ENCODE data around the gene PPIP5K1. TPM values are rescaled to one million over a fixed set of nuclear protein-coding genes. Genes with fewer than 3 reads are reported as not detected.

Gene PPIP5K1
- total RNA-seq, 5 donors from 2014 or later (not counting 1 experiment from before 2014, with no cell fraction given), result 30.0 to 47.1 (median 39.1) TPM

DNA sequence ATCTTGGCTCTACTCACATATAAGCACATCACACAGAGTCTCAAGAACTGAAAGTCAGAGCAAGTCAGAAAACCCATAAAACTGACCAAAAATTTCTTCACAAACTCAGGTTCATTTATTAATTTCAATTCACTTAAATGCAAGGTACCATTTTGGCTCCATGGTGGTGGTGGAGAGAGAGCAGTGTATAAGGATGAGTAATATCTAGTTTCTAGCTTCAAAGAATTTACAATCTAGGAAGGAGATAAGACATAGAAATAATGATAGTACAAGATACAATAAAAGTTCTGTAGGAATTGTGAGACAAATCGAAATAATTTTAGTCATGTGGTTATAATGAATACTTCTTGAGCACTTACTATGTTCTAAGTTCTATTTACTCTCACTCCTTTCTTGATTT is 90.4 kb downstream of the PPIP5K1 start:
- no peak for DNase-seq
- H3K9me3 ChIP-seq, result no peaks in the 10 kb centered on the region
- no peak for ATAC-seq (replicated peaks in 1 of 4)
- no peaks in the 10 kb centered on the region for H3K27me3 ChIP-seq (replicated peaks in 1 of 2; ENCODE audit: control insufficient read depth in 2 of 2, extremely low read depth in 1 of 2, insufficient read depth in 2 of 2, low read length in 1 of 2)
- H3K27me3 Mint-ChIP-seq, result no peaks in the 10 kb centered on the region
- no CpG with 5 or more reads among the region's 1 CpG for WGBS (ENCODE audit: insufficient coverage)
- H3K27ac Mint-ChIP-seq, result no peak overlapping the region
- ChIA-PET POLR2A (interaction anchor here in 1 of 2 donors (0.6 kb wide), 1 partner anchor 9 kb away, joined by 4 read pairs; no protein-coding TSS in a partner anchor), CTCF (no interaction called here)
- H3K36me3 Mint-ChIP-seq, result peaks cover 3% of the 10 kb centered on the region
- H3K36me3 ChIP-seq (ENCODE audit: control insufficient read depth in 2 of 2, extremely low read depth in 1 of 2, insufficient read depth in 1 of 2, low read length in 1 of 2), result no peaks in the 10 kb centered on the region
- no peak overlapping the region for H3K4me3 Mint-ChIP-seq
- H3K4me3 ChIP-seq (ENCODE audit: control insufficient read depth in 1 of 2, extremely low read depth in 1 of 2, low read length in 1 of 2), result no peak overlapping the region
- H3K9me3 Mint-ChIP-seq, result no peaks in the 10 kb centered on the region
- no peaks in the 10 kb centered on the region for H3K4me1 ChIP-seq (ENCODE audit: control insufficient read depth in 1 of 2, extremely low read depth in 1 of 2, insufficient read depth in 2 of 2, low read length in 2 of 2)
- no peak overlapping the region for H3K27ac ChIP-seq (ENCODE audit: low read length)
- H3K4me1 Mint-ChIP-seq, result no peaks in the 10 kb centered on the region

DNA sequence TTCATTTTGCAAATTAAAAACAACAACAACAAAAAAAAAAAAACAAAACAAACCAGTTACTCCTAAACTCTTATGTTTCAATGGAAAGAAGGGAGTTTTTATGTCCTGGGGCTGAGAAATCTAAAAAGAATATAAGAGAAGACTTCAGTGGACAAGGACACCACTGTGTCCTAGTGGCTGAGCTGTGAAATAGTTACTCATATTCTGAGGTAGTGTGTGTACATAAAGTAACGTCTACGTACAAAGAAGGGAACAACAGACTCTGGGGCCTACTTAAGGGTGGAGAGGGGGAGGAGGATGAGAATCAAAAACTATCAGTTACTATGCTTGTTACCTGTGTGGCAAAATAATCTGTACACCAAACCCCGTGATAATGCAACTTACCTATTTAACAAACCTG is 91.0 kb downstream of the PPIP5K1 start:
- no peak for ATAC-seq (replicated peaks in 1 of 4)
- CTCF ChIA-PET, result no interaction called here

DNA sequence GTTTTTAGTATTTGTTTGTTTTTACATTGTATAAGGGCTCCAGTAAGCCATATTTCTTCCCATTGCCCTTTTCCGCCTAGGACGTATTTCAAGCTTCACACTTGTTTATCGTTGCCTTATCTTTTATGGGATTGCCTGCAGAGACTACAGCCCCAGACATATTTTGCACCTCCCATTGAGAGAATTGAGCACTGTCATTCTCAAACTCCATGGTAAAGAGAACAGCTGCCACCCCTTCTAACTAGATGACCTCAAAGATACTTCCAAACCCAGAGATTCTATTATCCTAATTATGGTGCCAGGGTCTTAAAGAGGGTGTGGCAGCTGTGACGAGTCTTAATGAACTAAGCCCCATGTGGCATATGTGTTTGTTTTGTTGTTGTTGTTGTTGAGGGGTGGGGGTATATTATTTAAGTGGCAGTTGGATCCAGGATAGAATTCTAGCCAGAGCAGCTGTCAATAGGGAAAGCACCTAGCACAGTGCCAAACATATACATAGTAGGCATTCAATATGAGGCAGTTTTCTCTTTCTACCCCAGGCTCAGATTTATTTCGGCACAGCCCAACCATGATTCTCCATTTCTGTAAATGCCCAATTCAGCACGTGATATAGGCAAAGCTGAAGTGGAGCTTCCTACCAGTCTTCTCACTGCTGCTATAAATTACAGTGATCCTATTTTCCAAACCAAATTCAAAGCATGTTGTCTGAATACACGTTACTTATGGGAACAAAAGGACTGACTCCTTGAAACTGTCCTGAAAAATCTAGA is 96.1 kb downstream of the PPIP5K1 start:
- ChIA-PET CTCF (interaction anchor here (0.6 to 2.6 kb wide), 6 partner anchors 9 to 122 kb away, joined by 3 to 21 read pairs (median 6); no protein-coding TSS in a partner anchor), POLR2A (interaction anchor here (0.6 to 2.4 kb wide), 4 partner anchors 16 to 17 kb away, joined by 3 to 16 read pairs (median 6); no protein-coding TSS in a partner anchor)
- Histone ChIP-seq H3K4me1 (ENCODE audit: control insufficient read depth in 1 of 2, extremely low read depth in 1 of 2, insufficient read depth in 2 of 2, low read length in 2 of 2) (peaks cover 7 to 11% of the 10 kb centered on the region in 2 experiments), H3K27ac (ENCODE audit: low read length) (peak overlapping the region; percentile 90), H3K9me3 (no peaks in the 10 kb centered on the region), H3K27me3 (replicated peaks in 1 of 2; ENCODE audit: control insufficient read depth in 2 of 2, extremely low read depth in 1 of 2, insufficient read depth in 2 of 2, low read length in 1 of 2) (no peaks in the 10 kb centered on the region), H3K36me3 (ENCODE audit: control insufficient read depth in 2 of 2, extremely low read depth in 1 of 2, insufficient read depth in 1 of 2, low read length in 1 of 2) (peaks cover 0 to 2% of the 10 kb centered on the region in 2 donors), H3K4me3 (ENCODE audit: control insufficient read depth in 1 of 2, extremely low read depth in 1 of 2, low read length in 1 of 2) (peak overlapping the region; percentile 80 to 95)
- no peak for ATAC-seq (replicated peaks in 1 of 4)
- Mint-ChIP-seq H3K27ac (peak overlapping the region; percentile 3 to 94), H3K4me1 (peaks cover 19 to 33% (median 33%) of the 10 kb centered on the region in 3 donors), H3K36me3 (peaks cover 18% of the 10 kb centered on the region), H3K4me3 (peak overlapping the region; percentile 88 to 96 (median 95)), H3K9me3 (no peaks in the 10 kb centered on the region), H3K27me3 (no peaks in the 10 kb centered on the region)
- DNase-seq, result no peak
- WGBS (ENCODE audit: insufficient coverage), result 89% methylated on average over 5 of the region's 7 CpGs

More for the DNA sequence above, 91.0 kb downstream of the PPIP5K1 start:
- Histone ChIP-seq H3K9me3 (no peaks in the 10 kb centered on the region), H3K36me3 (ENCODE audit: control insufficient read depth in 2 of 2, extremely low read depth in 1 of 2, insufficient read depth in 1 of 2, low read length in 1 of 2) (no peaks in the 10 kb centered on the region), H3K4me3 (ENCODE audit: control insufficient read depth in 1 of 2, extremely low read depth in 1 of 2, low read length in 1 of 2) (no peak overlapping the region), H3K27ac (ENCODE audit: low read length) (no peak overlapping the region), H3K27me3 (replicated peaks in 1 of 2; ENCODE audit: control insufficient read depth in 2 of 2, extremely low read depth in 1 of 2, insufficient read depth in 2 of 2, low read length in 1 of 2) (no peaks in the 10 kb centered on the region), H3K4me1 (ENCODE audit: control insufficient read depth in 1 of 2, extremely low read depth in 1 of 2, insufficient read depth in 2 of 2, low read length in 2 of 2) (no peaks in the 10 kb centered on the region)
- Mint-ChIP-seq H3K4me1 (no peaks in the 10 kb centered on the region), H3K9me3 (no peaks in the 10 kb centered on the region), H3K36me3 (peaks cover 3% of the 10 kb centered on the region), H3K27me3 (no peaks in the 10 kb centered on the region), H3K27ac (no peak overlapping the region), H3K4me3 (no peak overlapping the region)
- POLR2A ChIA-PET, result interaction anchor here (0.5 to 0.6 kb wide), 2 partner anchors 10 to 19 kb away, joined by 3 to 4 read pairs; no protein-coding TSS in a partner anchor
- WGBS (ENCODE audit: insufficient coverage), result 67% methylated on average over 2 of the region's 3 CpGs
- no peak for DNase-seq

DNA sequence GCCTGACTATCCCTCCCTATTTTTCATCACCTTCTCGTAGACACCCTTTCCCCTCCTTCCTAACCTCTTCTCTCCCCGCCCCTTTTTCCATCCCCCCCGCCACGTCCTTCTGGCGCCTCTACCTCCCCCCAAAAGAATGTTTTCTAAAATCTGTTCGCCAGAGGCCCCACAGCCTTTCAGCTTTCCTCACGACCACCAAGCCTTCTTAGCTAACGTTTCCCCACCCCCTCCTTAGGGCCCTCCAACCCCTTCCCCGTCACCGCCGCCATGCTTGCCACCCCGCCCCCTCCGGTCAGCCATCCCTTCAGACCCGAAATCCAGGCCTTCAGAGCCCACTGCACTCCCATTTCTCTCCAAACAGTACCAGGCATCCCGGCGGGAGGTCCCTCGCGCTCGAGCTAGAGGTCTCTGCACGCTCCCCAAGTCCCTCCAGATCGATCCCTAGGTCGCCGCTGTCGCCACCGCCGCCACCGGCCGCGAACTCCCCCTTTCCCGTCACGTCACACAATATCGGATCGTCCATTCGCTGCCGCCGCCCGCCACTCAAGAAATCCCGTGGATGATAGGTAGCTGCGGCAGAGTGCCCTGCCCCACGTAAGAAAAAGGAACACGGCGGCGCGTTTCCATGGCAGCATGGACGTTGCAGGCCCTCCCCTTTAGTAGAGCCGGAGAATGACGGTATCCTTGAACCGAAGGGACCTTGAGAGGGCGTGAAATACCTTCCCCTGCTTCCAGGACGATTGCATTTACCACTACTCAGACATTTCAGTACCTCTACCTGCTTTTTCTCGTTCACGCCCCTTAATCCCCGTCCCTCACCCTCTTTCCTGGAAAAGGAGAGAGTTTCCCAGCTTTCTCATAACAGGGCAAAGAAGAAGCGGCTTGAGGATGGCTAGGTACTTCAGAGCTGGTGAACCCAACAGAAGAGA is 97.1 kb downstream of the PPIP5K1 start, which contains the start of gene TP53BP1:
Gene TP53BP1, minus strand, starts transcription at position 484 of the 929 bp plus-strand sequence. Its CDS starts 113 bp downstream, at position 371.
- Histone ChIP-seq H3K4me1 (ENCODE audit: control insufficient read depth in 1 of 2, extremely low read depth in 1 of 2, insufficient read depth in 2 of 2, low read length in 2 of 2) (peaks cover 7 to 11% of the 10 kb centered on the region in 2 experiments), H3K27ac (ENCODE audit: low read length) (peak within 1 kb of the TSS; percentile 90), H3K27me3 (replicated peaks in 1 of 2; ENCODE audit: control insufficient read depth in 2 of 2, extremely low read depth in 1 of 2, insufficient read depth in 2 of 2, low read length in 1 of 2) (no peaks in the 10 kb centered on the region), H3K4me3 (ENCODE audit: control insufficient read depth in 1 of 2, extremely low read depth in 1 of 2, low read length in 1 of 2) (peak within 1 kb of the TSS; percentile 80 to 95), H3K9me3 (no peaks in the 10 kb centered on the region), H3K36me3 (ENCODE audit: control insufficient read depth in 2 of 2, extremely low read depth in 1 of 2, insufficient read depth in 1 of 2, low read length in 1 of 2) (peaks cover 0 to 6% of the 10 kb centered on the region in 2 donors)
- ChIA-PET CTCF (interaction anchor here (0.6 to 2.6 kb wide), 5 partner anchors 18 to 1008 kb away, joined by 3 to 21 read pairs (median 8); no protein-coding TSS in a partner anchor), POLR2A (interaction anchor here (0.6 to 2.4 kb wide), 3 partner anchors 18 to 1264 kb away, joined by 3 to 16 read pairs (median 7); no protein-coding TSS in a partner anchor)
- DNase-seq, result peak; percentile 85 to 98 (median 94)
- Mint-ChIP-seq H3K27ac (peak within 1 kb of the TSS; percentile 84 to 94), H3K36me3 (peaks cover 24% of the 10 kb centered on the region), H3K4me3 (peak within 1 kb of the TSS; percentile 88 to 96 (median 95)), H3K4me1 (peaks cover 21 to 38% (median 37%) of the 10 kb centered on the region in 3 donors), H3K27me3 (no peaks in the 10 kb centered on the region), H3K9me3 (no peaks in the 10 kb centered on the region)
- ATAC-seq (replicated peaks in 1 of 4), result peak; percentile 99 to 100 (median 99)
- 1% methylated on average over 47 of the region's 54 CpGs for WGBS (ENCODE audit: insufficient coverage)

DNA sequence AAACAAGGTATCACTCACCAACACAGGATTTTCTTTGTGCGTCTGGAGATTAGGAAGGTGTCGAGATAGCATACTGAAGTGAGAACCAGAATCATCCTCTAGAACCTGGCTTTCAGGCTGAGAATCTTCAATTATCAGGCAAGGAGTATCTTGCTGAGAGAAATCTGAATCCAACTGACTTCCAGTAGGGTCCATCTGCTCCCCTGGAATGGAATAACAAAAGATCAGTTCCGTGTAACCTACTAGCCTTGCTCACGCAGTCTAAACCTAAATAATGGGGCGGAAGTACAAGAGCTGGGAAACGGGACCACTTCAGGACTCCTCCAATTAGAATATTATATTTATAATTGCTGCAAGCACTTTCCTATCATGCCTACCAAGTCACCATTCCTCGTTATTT is 97.7 kb downstream of the PPIP5K1 start:
- H3K27me3 ChIP-seq (replicated peaks in 1 of 2; ENCODE audit: control insufficient read depth in 2 of 2, extremely low read depth in 1 of 2, insufficient read depth in 2 of 2, low read length in 1 of 2), result no peaks in the 10 kb centered on the region
- POLR2A ChIA-PET, result interaction anchor here in 1 of 2 donors (0.5 to 2.4 kb wide), 3 partner anchors 18 to 1265 kb away, joined by 3 to 16 read pairs (median 4); no protein-coding TSS in a partner anchor
- H3K4me3 ChIP-seq (ENCODE audit: control insufficient read depth in 1 of 2, extremely low read depth in 1 of 2, low read length in 1 of 2), result peak overlapping the region; percentile 80 to 95
- no peaks in the 10 kb centered on the region for H3K9me3 Mint-ChIP-seq
- DNase-seq, result no peak
- H3K9me3 ChIP-seq, result no peaks in the 10 kb centered on the region
- H3K36me3 ChIP-seq (ENCODE audit: control insufficient read depth in 2 of 2, extremely low read depth in 1 of 2, insufficient read depth in 1 of 2, low read length in 1 of 2), result peaks cover 0 to 10% of the 10 kb centered on the region in 2 donors
- CTCF ChIA-PET, result interaction anchor here (1.1 to 2.6 kb wide), 4 partner anchors 19 to 120 kb away, joined by 3 to 21 read pairs (median 12); no protein-coding TSS in a partner anchor
- H3K4me1 Mint-ChIP-seq, result peaks cover 21 to 38% (median 37%) of the 10 kb centered on the region in 3 donors
- H3K36me3 Mint-ChIP-seq, result peaks cover 26% of the 10 kb centered on the region
- H3K27ac ChIP-seq (ENCODE audit: low read length), result peak overlapping the region; percentile 90
- peak overlapping the region; percentile 13 to 84 for H3K27ac Mint-ChIP-seq
- peak overlapping the region; percentile 88 to 96 (median 95) for H3K4me3 Mint-ChIP-seq
- 0% methylated on average over 2 of the region's 7 CpGs for WGBS (ENCODE audit: insufficient coverage)
- H3K27me3 Mint-ChIP-seq, result no peaks in the 10 kb centered on the region
- no peak for ATAC-seq (replicated peaks in 1 of 4)
- H3K4me1 ChIP-seq (ENCODE audit: control insufficient read depth in 1 of 2, extremely low read depth in 1 of 2, insufficient read depth in 2 of 2, low read length in 2 of 2), result peaks cover 7 to 11% of the 10 kb centered on the region in 2 experiments
